B cell (primary cell): ENCODE data around the gene NKAIN2. TPM values are rescaled to one million over a fixed set of nuclear protein-coding genes. Genes with fewer than 3 reads are reported as not detected.

ENCODE experiments used
- ATAC-seq: fragments of 200-7000 bp; cut with Tn5 transposase; one replicate; pipeline ENCODE4 v1.10.0; 2021; ENCODE audit warnings: low read depth, mild to moderate bottlenecking, moderate number of reproducible peaks, moderate library complexity
- CTCF ChIA-PET: fragments of 350-600 bp; sonication (Branson Sonifier 250); formaldehyde crosslinking; loops from one replicate; lab custom pipeline; 2021; ENCODE audit warnings: antibody characterized with exemption, inconsistent platforms; lab: Charles Lee
- POLR2A ChIA-PET: fragments of 350-600 bp; sonication (Branson Sonifier 250); formaldehyde crosslinking; loops from one replicate; lab custom pipeline; 2021; ENCODE audit warnings: antibody characterized with exemption; lab: Charles Lee
- DNase-seq: peaks from one replicate; pipeline ENCODE4 v3.0.0; 2013
- H2AFZ ChIP-seq: 2 replicates; pipeline ENCODE4 v1.6.1; 2012; ENCODE audit warnings: mild to moderate bottlenecking, low read depth, low read length; ENCODE audit not compliant: insufficient read depth, poor library complexity, severe bottlenecking
- H3K27ac ChIP-seq, 2 donors: 1 replicate in 1 of 2; 2 replicates in 1 of 2; pipeline ENCODE4 v1.5.1; 2012 to 2013; ENCODE audit warnings: low read length in 2 of 2, mild to moderate bottlenecking in 2 of 2, moderate library complexity in 1 of 2
- H3K27me3 ChIP-seq, 4 experiments: fragments of 200-600 bp in 1 of 4; sonication (generic) in 1 of 4; replicated peaks in 1 of 4; 1 replicate in 2 of 4; 2 replicates in 2 of 4; pipeline versions ENCODE4 v1.6.1 to v1.7.0; 2013 to 2016; ENCODE audit warnings: low read length in 3 of 4, mild to moderate bottlenecking in 2 of 4, mixed read lengths in 1 of 4, moderate library complexity in 1 of 4; ENCODE audit not compliant: insufficient read depth in 4 of 4, control insufficient read depth in 3 of 4; ENCODE audit errors: control extremely low read depth in 1 of 4
- H3K36me3 ChIP-seq, 2 experiments: replicated peaks in 1 of 2; 1 replicate in 1 of 2; 2 replicates in 1 of 2; pipeline versions ENCODE4 v1.6.1 to v1.7.1; 2013; ENCODE audit warnings: low read length in 1 of 2; ENCODE audit not compliant: insufficient read depth in 2 of 2, control insufficient read depth in 1 of 2; ENCODE audit errors: control extremely low read depth in 1 of 2, extremely low read depth in 1 of 2
- H3K4me1 ChIP-seq, 2 donors: fragments of 200-600 bp in 1 of 2; sonication (generic) in 1 of 2; 1 replicate in 1 of 2; 2 replicates in 1 of 2; pipeline versions ENCODE4 v1.5.1 to v1.6.1; 2013 to 2017; ENCODE audit warnings: low read length in 2 of 2; ENCODE audit not compliant: control insufficient read depth in 2 of 2, insufficient read depth in 2 of 2
- H3K4me2 ChIP-seq: replicated peaks from 2 replicates; pipeline ENCODE3; 2012; ENCODE audit warnings: mild to moderate bottlenecking, low read depth, low read length; ENCODE audit not compliant: poor library complexity, severe bottlenecking
- H3K4me3 ChIP-seq, 5 experiments: fragments of 200-600 bp in 1 of 5; sonication (generic) in 1 of 5; 1 replicate in 3 of 5; 2 replicates in 2 of 5; pipeline versions ENCODE4 v1.5.1 to v1.7.0; 2011 to 2016; ENCODE audit warnings: low read length in 4 of 5, mild to moderate bottlenecking in 4 of 5, low read depth in 2 of 5, control low read depth in 1 of 5, moderate library complexity in 1 of 5; ENCODE audit not compliant: insufficient read depth in 1 of 5; ENCODE audit errors: control extremely low read depth in 1 of 5, extremely low read depth in 1 of 5
- H3K79me2 ChIP-seq: fragments of 200-600 bp; sonication (generic); one replicate; pipeline ENCODE4 v1.6.0; 2016; ENCODE audit warnings: low read length; ENCODE audit not compliant: control insufficient read depth, insufficient read depth
- H3K9ac ChIP-seq: fragments of 200-600 bp; sonication (generic); 2 replicates; pipeline ENCODE4 v1.6.1; 2017; ENCODE audit warnings: mild to moderate bottlenecking, low read length, moderate library complexity
- H3K9me3 ChIP-seq, 3 donors: one replicate each; pipeline versions ENCODE4 v1.6.1 to v1.7.1; 2013; ENCODE audit warnings: low read length in 2 of 3; ENCODE audit not compliant: control insufficient read depth in 2 of 3, insufficient read depth in 1 of 3; ENCODE audit errors: control extremely low read depth in 1 of 3
- H4K20me1 ChIP-seq: 2 replicates; pipeline ENCODE4 v1.6.0; 2012; ENCODE audit warnings: mild to moderate bottlenecking, low read length; ENCODE audit not compliant: insufficient read depth, control insufficient read depth, poor library complexity, severe bottlenecking
- H3K27ac Mint-ChIP-seq: one replicate; pipeline ENCODE4 v1.8.0; 2021; ENCODE audit warnings: mixed read lengths
- H3K27me3 Mint-ChIP-seq: one replicate; pipeline ENCODE4 v1.8.0; 2021; ENCODE audit warnings: mixed read lengths
- H3K4me1 Mint-ChIP-seq: one replicate; pipeline ENCODE4 v1.8.0; 2021; ENCODE audit warnings: mixed read lengths
- H3K4me3 Mint-ChIP-seq: one replicate; pipeline ENCODE4 v1.8.0; 2021; ENCODE audit warnings: mixed read lengths
- H3K9me3 Mint-ChIP-seq: one replicate; pipeline ENCODE4 v1.8.0; 2022; ENCODE audit warnings: mixed read lengths; ENCODE audit not compliant: insufficient read depth
- EZH2 ChIP-seq: IDR thresholded peaks from 2 replicates; pipeline ENCODE4 v1.6.1; 2012; ENCODE audit warnings: borderline replicate concordance, low read depth, mild to moderate bottlenecking, moderate library complexity, low read length; ENCODE audit not compliant: insufficient read depth, poor library complexity, severe bottlenecking
- WGBS: methylation state at CpG from one replicate; pipeline ENCODE4 v1.1.5; 2013; ENCODE audit warnings: missing lambda C conversion rate; ENCODE audit not compliant: insufficient coverage; 5-methylcytosine and 5-hydroxymethylcytosine counted together
- intact Hi-C: fragments of 100-400 bp; cut with micrococcal nuclease; formaldehyde crosslinking; loops from one replicate; pipeline ENCODE4 v1.10.0; 2022
- polyA plus RNA-seq: library from polyadenylated mRNA; depleted of rRNA; stranded (reverse); fragments of >200 nt; gene quantifications from 2 replicates; pipeline ENCODE4 v1.2.3, GENCODE V29; 2012
- total RNA-seq, 2 donors: library from RNA; stranded (reverse); fragments of 120-200 nt in 1 of 2; gene quantifications; 1 replicate in 1 of 2; 2 replicates in 1 of 2; pipeline versions ENCODE4 v1.2.3 to v1.2.4, GENCODE V29; 2013 to 2022
- TF ChIP-seq, protein P1 (sequence below): fragments of 200-600 bp; IDR thresholded peaks from one replicate; pipeline ENCODE4 v1.8.0; 2022; ENCODE audit warnings: antibody characterized with exemption, mild to moderate bottlenecking

NKAIN2 gene
- total and polyA plus RNA-seq, 2 donors (not counting 1 experiment from before 2014, with no cell fraction given) = not detected

DNA sequence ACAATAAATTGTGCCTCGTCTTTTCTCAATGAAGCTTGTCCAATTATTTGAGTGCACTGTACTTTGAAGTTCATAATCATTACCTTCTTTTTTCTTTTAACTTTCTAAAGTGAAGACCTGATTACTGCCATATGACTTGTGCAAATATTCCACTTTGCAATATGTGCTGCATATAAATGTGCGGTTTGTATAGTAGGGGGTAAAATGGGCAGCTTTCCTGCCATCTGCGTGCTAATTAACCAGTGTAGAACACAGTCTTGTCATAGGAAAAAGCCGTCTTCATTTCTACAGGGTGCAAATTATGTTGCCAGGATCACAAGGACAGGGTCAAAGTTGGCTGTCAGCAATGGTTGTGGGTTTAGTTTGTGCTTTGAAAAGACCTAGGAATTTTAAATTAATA lies 397.0 kb downstream of the NKAIN2 start:
- H3K9me3 Mint-ChIP-seq = no peaks in the 10 kb centered on the region
- ChIA-PET POLR2A (no interaction called here), CTCF (no interaction called here)

DNA sequence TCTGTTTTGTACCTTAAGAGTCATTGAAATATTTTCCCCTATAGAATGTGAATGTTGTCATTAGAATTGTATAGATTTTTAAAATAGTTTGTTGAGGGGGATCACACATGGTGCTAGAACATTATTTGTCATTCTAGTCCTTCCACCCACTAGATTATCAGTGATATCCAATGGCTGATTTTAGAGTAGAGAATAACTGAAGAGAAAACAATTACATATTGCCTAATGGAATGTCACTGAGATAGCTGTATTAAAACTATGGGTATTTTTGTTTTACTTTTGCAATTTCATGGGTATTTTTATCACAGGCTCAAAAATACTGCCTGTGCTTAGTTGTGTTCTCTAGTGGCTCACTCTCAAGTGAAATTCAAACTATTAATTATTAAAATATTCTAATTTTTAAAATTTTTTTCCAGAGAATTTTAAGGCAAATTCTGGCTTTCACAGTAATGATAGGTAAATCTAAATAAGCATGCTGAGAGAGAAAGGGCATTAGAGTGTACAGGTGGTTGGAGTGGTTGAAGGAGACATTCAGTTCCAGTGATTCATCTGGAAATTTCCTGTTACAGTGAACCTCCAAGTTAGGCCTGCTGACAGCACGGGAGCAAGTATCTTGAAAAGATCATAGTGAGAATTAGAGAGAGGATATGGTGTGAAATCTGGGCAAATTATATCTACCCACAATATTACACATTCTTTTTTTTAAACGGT lies 399.6 kb downstream of the NKAIN2 start:
- CTCF ChIA-PET = no interaction called here
- no peaks in the 10 kb centered on the region for H3K27me3 Mint-ChIP-seq

More for the DNA sequence above, 397.0 kb downstream of the NKAIN2 start:
- Mint-ChIP-seq H3K27ac (no peak overlapping the region), H3K4me1 (no peaks in the 10 kb centered on the region), H3K4me3 (no peak overlapping the region), H3K27me3 (no peaks in the 10 kb centered on the region)
- Histone ChIP-seq H3K9ac (no peak overlapping the region), H3K4me2 (no peak overlapping the region), H3K4me3 (no peak overlapping the region), H4K20me1 (no peaks in the 10 kb centered on the region), H3K4me1 (no peaks in the 10 kb centered on the region), H3K27me3 (no peaks in the 10 kb centered on the region), H2AFZ (no peak overlapping the region), H3K27ac (no peak overlapping the region), H3K36me3 (no peaks in the 10 kb centered on the region), H3K9me3 (no peaks in the 10 kb centered on the region), H3K79me2 (no peaks in the 10 kb centered on the region)
- TF ChIP-seq, protein P1, sequence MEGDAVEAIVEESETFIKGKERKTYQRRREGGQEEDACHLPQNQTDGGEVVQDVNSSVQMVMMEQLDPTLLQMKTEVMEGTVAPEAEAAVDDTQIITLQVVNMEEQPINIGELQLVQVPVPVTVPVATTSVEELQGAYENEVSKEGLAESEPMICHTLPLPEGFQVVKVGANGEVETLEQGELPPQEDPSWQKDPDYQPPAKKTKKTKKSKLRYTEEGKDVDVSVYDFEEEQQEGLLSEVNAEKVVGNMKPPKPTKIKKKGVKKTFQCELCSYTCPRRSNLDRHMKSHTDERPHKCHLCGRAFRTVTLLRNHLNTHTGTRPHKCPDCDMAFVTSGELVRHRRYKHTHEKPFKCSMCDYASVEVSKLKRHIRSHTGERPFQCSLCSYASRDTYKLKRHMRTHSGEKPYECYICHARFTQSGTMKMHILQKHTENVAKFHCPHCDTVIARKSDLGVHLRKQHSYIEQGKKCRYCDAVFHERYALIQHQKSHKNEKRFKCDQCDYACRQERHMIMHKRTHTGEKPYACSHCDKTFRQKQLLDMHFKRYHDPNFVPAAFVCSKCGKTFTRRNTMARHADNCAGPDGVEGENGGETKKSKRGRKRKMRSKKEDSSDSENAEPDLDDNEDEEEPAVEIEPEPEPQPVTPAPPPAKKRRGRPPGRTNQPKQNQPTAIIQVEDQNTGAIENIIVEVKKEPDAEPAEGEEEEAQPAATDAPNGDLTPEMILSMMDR = no peak
- no peak for TF ChIP-seq EZH2
- ATAC-seq = no peak
- intact Hi-C loops = no loop called here
- 100% methylated on average over 2 of the region's 4 CpGs for WGBS
- no peak for DNase-seq

More for the DNA sequence above, 399.6 kb downstream of the NKAIN2 start:
- ATAC-seq (no peak), DNase-seq (no peak)
- Histone ChIP-seq H3K27ac (no peak overlapping the region), H2AFZ (no peak overlapping the region), H3K4me1 (no peaks in the 10 kb centered on the region), H3K79me2 (no peaks in the 10 kb centered on the region), H3K9ac (no peak overlapping the region), H3K36me3 (no peaks in the 10 kb centered on the region), H3K9me3 (no peaks in the 10 kb centered on the region), H3K27me3 (no peaks in the 10 kb centered on the region), H3K4me2 (no peak overlapping the region), H3K4me3 (no peak overlapping the region), H4K20me1 (no peaks in the 10 kb centered on the region)
- TF ChIP-seq, protein P1 = no peak
- TF ChIP-seq EZH2 = no peak
- Mint-ChIP-seq H3K4me3 (no peak overlapping the region), H3K27ac (no peak overlapping the region), H3K9me3 (no peaks in the 10 kb centered on the region), H3K4me1 (no peaks in the 10 kb centered on the region)
- POLR2A ChIA-PET = no interaction called here
- intact Hi-C loops = no loop called here
- no CpG with 5 or more reads among the region's 2 CpGs for WGBS
